Measurements from ENCODE around the gene ATP2B3. TPM values are rescaled to one million over a fixed set of nuclear protein-coding genes. Genes with fewer than 3 reads are reported as not detected.

Gene ATP2B3
- total RNA-seq, 1 donor from 2014 or later = 0.37 TPM

- no peak overlapping the region for H3K4me3 Mint-ChIP-seq (ENCODE audit: unreplicated experiment)
- TF ChIP-seq, protein P1, sequence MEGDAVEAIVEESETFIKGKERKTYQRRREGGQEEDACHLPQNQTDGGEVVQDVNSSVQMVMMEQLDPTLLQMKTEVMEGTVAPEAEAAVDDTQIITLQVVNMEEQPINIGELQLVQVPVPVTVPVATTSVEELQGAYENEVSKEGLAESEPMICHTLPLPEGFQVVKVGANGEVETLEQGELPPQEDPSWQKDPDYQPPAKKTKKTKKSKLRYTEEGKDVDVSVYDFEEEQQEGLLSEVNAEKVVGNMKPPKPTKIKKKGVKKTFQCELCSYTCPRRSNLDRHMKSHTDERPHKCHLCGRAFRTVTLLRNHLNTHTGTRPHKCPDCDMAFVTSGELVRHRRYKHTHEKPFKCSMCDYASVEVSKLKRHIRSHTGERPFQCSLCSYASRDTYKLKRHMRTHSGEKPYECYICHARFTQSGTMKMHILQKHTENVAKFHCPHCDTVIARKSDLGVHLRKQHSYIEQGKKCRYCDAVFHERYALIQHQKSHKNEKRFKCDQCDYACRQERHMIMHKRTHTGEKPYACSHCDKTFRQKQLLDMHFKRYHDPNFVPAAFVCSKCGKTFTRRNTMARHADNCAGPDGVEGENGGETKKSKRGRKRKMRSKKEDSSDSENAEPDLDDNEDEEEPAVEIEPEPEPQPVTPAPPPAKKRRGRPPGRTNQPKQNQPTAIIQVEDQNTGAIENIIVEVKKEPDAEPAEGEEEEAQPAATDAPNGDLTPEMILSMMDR (IDR thresholded peaks at IDR 0.05) = no peak
- H3K27me3 Mint-ChIP-seq (ENCODE audit: low read depth) = no peaks in the 10 kb centered on the region
- peaks cover 16% of the 10 kb centered on the region for H3K4me1 Mint-ChIP-seq (ENCODE audit: low read depth)
- DNase-seq (ENCODE audit: low spot score) = peak; percentile 37
- H3K36me3 Mint-ChIP-seq (ENCODE audit: low read depth) = peaks cover 8% of the 10 kb centered on the region
- no peak overlapping the region for H3K27ac Mint-ChIP-seq (ENCODE audit: unreplicated experiment)
- no peaks in the 10 kb centered on the region for H3K9me3 Mint-ChIP-seq (ENCODE audit: low read depth)
Measured at GRCh38 chrX:153595859-153596857, 78.7 kb downstream of the ATP2B3 start.

- no peak overlapping the region for H3K27ac Mint-ChIP-seq (ENCODE audit: unreplicated experiment)
- peaks cover 16% of the 10 kb centered on the region for H3K4me1 Mint-ChIP-seq (ENCODE audit: low read depth)
- TF ChIP-seq, protein P1 (IDR thresholded peaks at IDR 0.05) = no peak
- H3K4me3 Mint-ChIP-seq (ENCODE audit: unreplicated experiment) = peak overlapping the region; percentile 83
- peaks cover 6% of the 10 kb centered on the region for H3K36me3 Mint-ChIP-seq (ENCODE audit: low read depth)
- no peak for DNase-seq (ENCODE audit: low spot score)
- no peaks in the 10 kb centered on the region for H3K27me3 Mint-ChIP-seq (ENCODE audit: low read depth)
- H3K9me3 Mint-ChIP-seq (ENCODE audit: low read depth) = no peaks in the 10 kb centered on the region
Measured at GRCh38 chrX:153596981-153597750, 79.7 kb downstream of the ATP2B3 start.

- Mint-ChIP-seq H3K27ac (ENCODE audit: unreplicated experiment) (peak within 1 kb of the TSS; percentile 45), H3K27me3 (ENCODE audit: low read depth) (no peaks in the 10 kb centered on the region), H3K36me3 (ENCODE audit: low read depth) (peaks cover 9% of the 10 kb centered on the region), H3K4me3 (ENCODE audit: unreplicated experiment) (peak within 1 kb of the TSS; percentile 83), H3K9me3 (ENCODE audit: low read depth) (peaks cover 3% of the 10 kb centered on the region), H3K4me1 (ENCODE audit: low read depth) (peaks cover 16% of the 10 kb centered on the region)
- DNase-seq (ENCODE audit: low spot score) = peak; percentile 90
- TF ChIP-seq, protein P1 (IDR thresholded peaks at IDR 0.05) = peak; percentile 15
Measured at GRCh38 chrX:153598541-153599191, 81.2 kb downstream of the ATP2B3 start, which contains the start of gene CCNQ. CCNQ (minus strand) TSS chrX:153599139; CDS start chrX:153599073, 66 bp downstream.

DNA sequence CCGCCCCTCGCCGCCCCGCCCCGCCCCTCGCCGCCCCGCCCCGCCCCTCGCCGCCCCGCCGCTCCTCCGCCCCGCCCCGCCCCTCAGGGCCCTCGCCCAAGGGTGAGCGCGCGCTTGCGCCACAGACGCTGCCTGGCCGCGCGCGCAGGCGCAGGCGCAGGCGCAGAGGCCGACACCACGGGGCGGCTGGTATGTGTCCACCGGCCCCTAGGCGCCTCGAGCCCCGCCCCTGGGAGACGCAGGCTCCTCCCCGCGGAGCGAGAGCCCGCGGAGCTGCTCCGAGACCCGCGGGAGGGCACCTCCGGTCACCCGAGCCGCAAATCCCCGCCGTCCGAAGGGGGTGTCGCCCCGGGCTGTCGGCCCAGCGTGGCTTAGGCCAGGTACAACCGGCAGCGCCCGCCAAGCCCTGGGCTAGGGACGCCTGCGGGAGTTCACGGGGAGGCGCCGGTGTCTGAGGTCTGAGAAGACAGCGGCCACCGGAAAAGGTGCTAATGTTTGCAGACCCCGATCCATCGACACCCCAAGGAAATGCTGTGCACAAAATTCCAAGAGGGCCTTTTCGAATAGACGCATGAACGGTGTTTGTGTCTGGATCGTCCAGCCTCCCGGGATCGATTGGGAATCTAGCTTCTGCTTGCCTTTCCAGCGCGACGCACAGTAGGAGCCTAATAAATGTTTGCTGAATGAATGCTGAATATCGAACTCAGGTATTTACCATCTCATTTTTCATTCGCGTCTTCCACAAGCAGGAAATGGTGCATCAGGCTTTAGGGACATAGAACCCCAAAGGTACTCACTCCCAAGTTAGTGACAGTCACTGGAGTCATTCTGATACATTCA lies 82.0 kb downstream of the ATP2B3 start:
- H3K27me3 Mint-ChIP-seq (ENCODE audit: low read depth) = no peaks in the 10 kb centered on the region
- peak; percentile 94 for DNase-seq (ENCODE audit: low spot score)
- TF ChIP-seq, protein P1 (IDR thresholded peaks at IDR 0.05) = no peak
- H3K4me1 Mint-ChIP-seq (ENCODE audit: low read depth) = peaks cover 16% of the 10 kb centered on the region
- peaks cover 6% of the 10 kb centered on the region for H3K36me3 Mint-ChIP-seq (ENCODE audit: low read depth)
- no peak overlapping the region for H3K27ac Mint-ChIP-seq (ENCODE audit: unreplicated experiment)
- peak overlapping the region; percentile 70 for H3K4me3 Mint-ChIP-seq (ENCODE audit: unreplicated experiment)
- peaks cover 3% of the 10 kb centered on the region for H3K9me3 Mint-ChIP-seq (ENCODE audit: low read depth)
